Measurements from ENCODE around the gene OR5AP2. TPM values are rescaled to one million over a fixed set of nuclear protein-coding genes. Genes with fewer than 3 reads are reported as not detected.

OR5AP2 gene
- not detected in 5 replicates for total RNA-seq (2022; extraction: Qiagen RNA extraction)

GRCh38 chr11:56642339-56642738 lies at the start of gene OR5AP2:
Gene OR5AP2 (minus strand): TSS chr11:56642439. CDS start chr11:56642439, 0 bp downstream.

GRCh38 chr11:56663386-56663785 lies 21.1 kb upstream of the OR5AP2 start, which contains the start of gene OR5AR1:
Gene OR5AR1 (plus strand): TSS chr11:56663686. CDS start chr11:56663686, 0 bp downstream.

Other genes with a start within 250 kb of the OR5AP2 start
- not detected in 5 replicates for gene OR5AL1, start 229.7 kb downstream of the OR5AP2 start, total RNA-seq (2022; extraction: Qiagen RNA extraction)
- gene OR5M3, start 169.1 kb downstream of the OR5AP2 start, total RNA-seq (2022; extraction: Qiagen RNA extraction): not detected in 5 replicates
- not detected in 5 replicates for gene OR5M8, start 151.1 kb downstream of the OR5AP2 start, total RNA-seq (2022; extraction: Qiagen RNA extraction)
- gene OR5M11, start 99.2 kb downstream of the OR5AP2 start, total RNA-seq (2022; extraction: Qiagen RNA extraction): not detected in 5 replicates
- not detected in 5 replicates for gene OR5M10, start 64.7 kb downstream of the OR5AP2 start, total RNA-seq (2022; extraction: Qiagen RNA extraction)
- not detected in 5 replicates for gene OR5M1, start 27.6 kb downstream of the OR5AP2 start, total RNA-seq (2022; extraction: Qiagen RNA extraction)
- gene OR5AR1, start 21.2 kb upstream of the OR5AP2 start, total RNA-seq (2022; extraction: Qiagen RNA extraction): not detected in 5 replicates
- gene OR9G1, start 56.7 kb upstream of the OR5AP2 start, total RNA-seq (2022; extraction: Qiagen RNA extraction): not detected in 5 replicates
- not detected in 5 replicates for gene OR9G4, start 106.3 kb upstream of the OR5AP2 start, total RNA-seq (2022; extraction: Qiagen RNA extraction)